Fibroblast of pulmonary artery (primary cell): Measurements from ENCODE around the gene FATE1.

Experiments
- DNase-seq: peaks from one replicate; pipeline ENCODE4 v3.0.0-alpha.2; 2010; ENCODE audit warnings: low read depth
- H3K4me3 ChIP-seq: replicated peaks from 2 replicates; pipeline ENCODE4 v1.5.1; 2011; ENCODE audit warnings: low read depth, mild to moderate bottlenecking, control low read depth, low read length, moderate library complexity
- TF ChIP-seq, protein P1 (sequence below): IDR thresholded peaks from 2 replicates; pipeline ENCODE4 v1.5.1; 2011; ENCODE audit warnings: mild to moderate bottlenecking, control low read depth, low read length, inconsistent platforms; ENCODE audit errors: missing control alignments

Gene FATE1

DNA sequence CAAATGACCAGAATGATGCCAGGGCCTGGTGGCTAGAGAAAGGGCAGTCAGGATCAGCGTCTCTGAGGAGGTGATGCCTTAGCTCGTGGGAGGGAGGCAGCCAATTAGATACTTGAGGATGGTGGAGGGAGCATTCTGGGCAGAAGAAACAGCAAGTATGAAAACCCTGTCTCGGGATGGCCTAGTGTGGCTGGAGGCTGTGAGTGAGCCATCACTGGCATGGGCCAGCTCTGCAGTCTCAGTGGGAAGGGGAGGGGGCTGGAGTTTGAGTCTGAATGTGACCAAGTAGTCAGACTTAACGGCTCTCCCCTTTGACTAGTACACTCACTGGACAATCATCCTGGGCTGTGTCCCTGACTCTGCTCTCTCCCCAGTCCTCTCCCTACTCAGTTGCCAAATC, 25.8 kb downstream of the FATE1 start:
- no peak for DNase-seq
- H3K4me3 ChIP-seq = no peak overlapping the region
- TF ChIP-seq, protein P1, sequence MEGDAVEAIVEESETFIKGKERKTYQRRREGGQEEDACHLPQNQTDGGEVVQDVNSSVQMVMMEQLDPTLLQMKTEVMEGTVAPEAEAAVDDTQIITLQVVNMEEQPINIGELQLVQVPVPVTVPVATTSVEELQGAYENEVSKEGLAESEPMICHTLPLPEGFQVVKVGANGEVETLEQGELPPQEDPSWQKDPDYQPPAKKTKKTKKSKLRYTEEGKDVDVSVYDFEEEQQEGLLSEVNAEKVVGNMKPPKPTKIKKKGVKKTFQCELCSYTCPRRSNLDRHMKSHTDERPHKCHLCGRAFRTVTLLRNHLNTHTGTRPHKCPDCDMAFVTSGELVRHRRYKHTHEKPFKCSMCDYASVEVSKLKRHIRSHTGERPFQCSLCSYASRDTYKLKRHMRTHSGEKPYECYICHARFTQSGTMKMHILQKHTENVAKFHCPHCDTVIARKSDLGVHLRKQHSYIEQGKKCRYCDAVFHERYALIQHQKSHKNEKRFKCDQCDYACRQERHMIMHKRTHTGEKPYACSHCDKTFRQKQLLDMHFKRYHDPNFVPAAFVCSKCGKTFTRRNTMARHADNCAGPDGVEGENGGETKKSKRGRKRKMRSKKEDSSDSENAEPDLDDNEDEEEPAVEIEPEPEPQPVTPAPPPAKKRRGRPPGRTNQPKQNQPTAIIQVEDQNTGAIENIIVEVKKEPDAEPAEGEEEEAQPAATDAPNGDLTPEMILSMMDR = no peak

DNA sequence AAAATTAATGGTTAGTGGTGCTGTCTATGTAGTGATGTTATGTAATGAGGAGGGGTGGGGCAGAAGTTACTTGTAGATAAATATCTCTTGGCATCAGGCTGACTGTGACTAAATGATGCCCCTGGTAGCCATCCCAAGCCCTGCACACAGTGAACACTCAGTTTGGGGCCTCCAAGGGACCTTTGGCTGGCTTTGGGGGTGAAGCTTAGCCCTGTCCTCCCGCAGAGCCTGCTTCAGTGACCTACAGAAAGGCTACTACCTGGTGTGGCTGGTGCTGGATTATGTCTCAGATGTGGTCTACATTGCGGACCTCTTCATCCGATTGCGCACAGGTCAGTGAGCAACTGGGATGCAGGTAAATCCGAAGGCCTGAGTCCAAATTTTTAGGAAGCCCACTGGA, 26.5 kb downstream of the FATE1 start:
- H3K4me3 ChIP-seq = no peak overlapping the region
- DNase-seq = no peak
- TF ChIP-seq, protein P1 = no peak

DNA sequence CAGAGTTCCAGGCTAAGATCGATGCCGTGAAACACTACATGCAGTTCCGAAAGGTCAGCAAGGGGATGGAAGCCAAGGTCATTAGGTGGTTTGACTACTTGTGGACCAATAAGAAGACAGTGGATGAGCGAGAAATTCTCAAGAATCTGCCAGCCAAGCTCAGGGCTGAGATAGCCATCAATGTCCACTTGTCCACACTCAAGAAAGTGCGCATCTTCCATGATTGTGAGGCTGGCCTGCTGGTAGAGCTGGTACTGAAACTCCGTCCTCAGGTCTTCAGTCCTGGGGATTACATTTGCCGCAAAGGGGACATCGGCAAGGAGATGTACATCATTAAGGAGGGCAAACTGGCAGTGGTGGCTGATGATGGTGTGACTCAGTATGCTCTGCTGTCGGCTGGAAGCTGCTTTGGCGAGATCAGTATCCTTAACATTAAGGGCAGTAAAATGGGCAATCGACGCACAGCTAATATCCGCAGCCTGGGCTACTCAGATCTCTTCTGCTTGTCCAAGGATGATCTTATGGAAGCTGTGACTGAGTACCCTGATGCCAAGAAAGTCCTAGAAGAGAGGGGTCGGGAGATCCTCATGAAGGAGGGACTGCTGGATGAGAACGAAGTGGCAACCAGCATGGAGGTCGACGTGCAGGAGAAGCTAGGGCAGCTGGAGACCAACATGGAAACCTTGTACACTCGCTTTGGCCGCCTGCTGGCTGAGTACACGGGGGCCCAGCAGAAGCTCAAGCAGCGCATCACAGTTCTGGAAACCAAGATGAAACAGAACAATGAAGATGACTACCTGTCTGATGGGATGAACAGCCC, 28.0 kb downstream of the FATE1 start:
- TF ChIP-seq, protein P1 = no peak
- DNase-seq = no peak
- no peak overlapping the region for H3K4me3 ChIP-seq

DNA sequence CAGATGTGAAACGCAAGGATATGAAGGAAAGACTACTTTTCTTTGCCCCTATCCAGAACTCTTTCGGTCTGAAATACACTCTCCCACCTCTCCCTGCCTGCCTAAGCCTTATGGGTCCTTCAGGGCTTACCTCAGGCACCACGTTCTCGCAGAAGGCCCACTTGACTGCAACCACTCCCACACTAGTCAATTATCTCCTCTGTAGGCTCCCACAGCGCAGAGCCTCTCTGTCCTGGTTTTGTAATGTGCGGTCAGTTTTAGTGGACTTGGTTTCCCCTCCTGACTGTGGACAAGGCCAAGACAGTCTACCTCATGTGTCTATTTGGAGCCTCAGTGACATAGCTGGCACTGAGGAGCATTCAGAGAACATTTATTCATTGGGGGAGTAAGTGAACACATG, 29.8 kb downstream of the FATE1 start:
- TF ChIP-seq, protein P1 = no peak
- H3K4me3 ChIP-seq = no peak overlapping the region
- no peak for DNase-seq

DNA sequence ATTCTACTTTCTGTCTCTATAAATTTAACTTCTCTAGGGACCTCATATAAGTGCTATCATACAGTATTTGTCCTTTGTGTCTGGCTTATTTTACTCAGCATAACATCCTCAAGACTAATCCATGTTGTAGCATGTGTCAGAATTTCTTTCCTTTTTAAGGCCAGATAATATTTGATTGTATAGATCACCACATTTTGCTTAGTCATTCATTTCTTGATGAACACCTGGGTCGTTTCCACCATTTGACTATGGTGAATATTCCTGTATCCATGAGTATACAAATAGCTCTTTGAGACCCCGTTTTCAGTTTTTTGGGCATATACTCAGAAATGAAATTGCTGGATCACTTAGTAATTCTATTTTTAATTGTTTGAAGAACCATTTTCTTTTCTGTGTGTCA, 30.7 kb downstream of the FATE1 start:
- no peak overlapping the region for H3K4me3 ChIP-seq
- no peak for DNase-seq
- TF ChIP-seq, protein P1 = no peak

DNA sequence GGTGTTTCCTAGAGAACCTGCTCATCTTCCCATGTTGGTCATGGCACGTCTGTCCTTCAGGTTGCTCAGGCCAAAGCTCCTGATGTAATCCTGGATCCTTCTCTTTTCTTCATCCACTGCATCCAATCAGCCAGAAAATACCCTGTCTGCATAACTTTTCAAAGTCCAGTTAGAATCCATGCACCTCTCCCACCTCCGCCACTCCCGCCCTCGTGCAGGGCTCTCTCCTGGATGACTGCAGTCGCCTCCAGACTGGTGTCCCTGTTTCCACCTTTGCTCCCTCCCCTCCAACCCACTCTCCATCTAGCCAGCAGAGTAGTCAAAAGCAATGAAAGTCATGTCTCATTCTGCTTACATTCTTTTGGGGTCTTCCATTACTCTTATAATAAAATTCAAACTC, 34.7 kb downstream of the FATE1 start:
- H3K4me3 ChIP-seq = no peak overlapping the region
- DNase-seq = no peak
- TF ChIP-seq, protein P1 = no peak

DNA sequence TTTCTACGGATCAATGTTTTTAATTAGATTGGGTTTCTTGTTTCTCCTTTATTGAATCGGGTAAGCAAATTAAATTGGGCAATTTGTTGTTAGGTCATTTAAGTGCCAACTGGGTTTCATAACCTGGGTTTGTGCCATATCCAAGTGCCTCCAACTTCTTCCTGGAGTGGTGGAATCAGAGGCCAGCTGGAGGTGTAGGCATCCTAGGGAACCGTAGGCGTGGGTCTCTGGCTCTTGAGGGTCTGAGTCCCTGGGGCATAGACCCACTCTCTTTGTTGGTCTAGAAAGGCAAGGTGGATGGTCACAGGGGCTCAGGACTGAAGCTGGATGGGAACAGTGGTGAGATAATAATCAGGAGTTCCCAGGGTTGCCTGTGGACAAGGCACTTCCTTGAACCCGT, 37.0 kb downstream of the FATE1 start:
- TF ChIP-seq, protein P1 = no peak

More for the DNA sequence above, 37.0 kb downstream of the FATE1 start:
- H3K4me3 ChIP-seq = no peak overlapping the region
- no peak for DNase-seq
